HepG2 (cell line): ENCODE measurements around the gene VPS26A. TPM values are rescaled to one million over a fixed set of nuclear protein-coding genes. Genes with fewer than 3 reads are reported as not detected.

Experiments
- ATAC-seq: fragments of 200-7000 bp; cut with Tn5 transposase; 3 replicates; pipeline ENCODE4 v1.9.1; 2020; ENCODE audit warnings: mild to moderate bottlenecking, moderate library complexity
- BruUV-seq: library from RNA; stranded (reverse); fragments of 400-500 nt; replicated peaks from 2 replicates; lab custom pipeline; 2021; lab: Mats Ljungman, UMichigan
- CTCF ChIA-PET: fragments of 300-600 bp; formaldehyde crosslinking; extraction: SDS; loops from one replicate; lab custom pipeline; 2021; ENCODE audit warnings: low total read pairs, inconsistent platforms, low intra/inter-chr PET ratio; lab: Yijun Ruan, JAX
- POLR2A ChIA-PET: fragments of 350-600 bp; sonication (Branson Sonifier 250); formaldehyde crosslinking; loops from one replicate; lab custom pipeline; 2020; ENCODE audit warnings: antibody characterized with exemption, inconsistent platforms; lab: Yijun Ruan, JAX
- DNase-seq: peaks from one replicate; pipeline ENCODE4 v3.0.0-alpha.2; 2015; ENCODE audit warnings: low spot score
- FAIRE-seq: peaks from 3 replicates; lab custom pipeline; 2011; peaks lifted over from hg19 to GRCh38; lab: Jason Lieb, UNC
- H2AFZ ChIP-seq: one replicate; pipeline ENCODE4 v1.6.1; 2011; ENCODE audit warnings: low read length, inconsistent platforms
- H3K27ac ChIP-seq: fragments of 300-600 bp; 3 replicates; pipeline ENCODE4 v1.8.0; 2011; ENCODE audit warnings: mixed run types, mild to moderate bottlenecking, mixed read lengths, low read length, inconsistent platforms; ENCODE audit not compliant: insufficient read depth; ENCODE audit errors: extremely low read length
- H3K27me3 ChIP-seq, 2 experiments: fragments of 200-600 bp in 1 of 2; 2 replicates in 1 of 2; 3 replicates in 1 of 2; pipeline versions ENCODE4 v1.6.0 to v1.8.0; 2011; ENCODE audit warnings: low read length in 2 of 2, mild to moderate bottlenecking in 2 of 2, moderate library complexity in 2 of 2, inconsistent platforms in 1 of 2; ENCODE audit not compliant: insufficient read depth in 2 of 2, control insufficient read depth in 1 of 2
- H3K36me3 ChIP-seq, 2 experiments: fragments of 200-600 bp in 1 of 2; replicated peaks in 1 of 2; 2 replicates in 1 of 2; 3 replicates in 1 of 2; pipeline versions ENCODE4 v1.5.1 to v1.8.0; 2011; ENCODE audit warnings: low read length in 2 of 2, inconsistent platforms in 1 of 2; ENCODE audit not compliant: insufficient read depth in 2 of 2, control insufficient read depth in 1 of 2
- H3K4me1 ChIP-seq: 2 replicates; pipeline ENCODE4 v1.5.1; 2012; ENCODE audit warnings: low read length, inconsistent platforms; ENCODE audit not compliant: insufficient read depth
- H3K4me2 ChIP-seq: 2 replicates; pipeline ENCODE4 v1.6.0; 2011; ENCODE audit warnings: low read depth, low read length, inconsistent platforms
- H3K4me3 ChIP-seq, 3 experiments: fragments of 200-600 bp in 1 of 3; sonication (generic), shearing (Covaris generic) in 1 of 3; replicated peaks in 1 of 3; 2 replicates each; pipeline ENCODE4 v1.5.1; 2011 to 2016; ENCODE audit warnings: low read length in 3 of 3, inconsistent platforms in 2 of 3, low read depth in 2 of 3, mild to moderate bottlenecking in 2 of 3, control low read depth in 1 of 3, mixed read lengths in 1 of 3; ENCODE audit not compliant: insufficient read depth in 1 of 3
- H3K79me2 ChIP-seq: one replicate; pipeline ENCODE4 v1.6.1; 2011; ENCODE audit warnings: low read length, inconsistent platforms; ENCODE audit not compliant: insufficient read depth
- H3K9ac ChIP-seq: 2 replicates; pipeline ENCODE4 v1.6.0; 2011; ENCODE audit warnings: mild to moderate bottlenecking, low read depth, low read length, inconsistent platforms; ENCODE audit not compliant: insufficient read depth
- H3K9me3 ChIP-seq: 2 replicates; pipeline ENCODE4 v1.5.1; 2012; ENCODE audit warnings: mild to moderate bottlenecking, low read length
- H4K20me1 ChIP-seq: 2 replicates; pipeline ENCODE4 v1.6.0; 2011; ENCODE audit warnings: inconsistent platforms, mild to moderate bottlenecking, low read length, moderate library complexity; ENCODE audit not compliant: insufficient read depth
- GPN1 ChIP-seq: sonication (generic); formaldehyde crosslinking; IDR thresholded peaks from 2 replicates; pipeline ENCODE4 v1.5.1; 2020; ENCODE audit warnings: missing genetic modification reagents, borderline replicate concordance
- KLF13 ChIP-seq: sonication (generic); formaldehyde crosslinking; IDR thresholded peaks from 2 replicates; pipeline ENCODE4 v1.4.0; 2020; ENCODE audit warnings: mild to moderate bottlenecking, missing genetic modification reagents
- MBNL3 ChIP-seq: fragments of 250-450 bp; sonication (Bioruptor Pico); conservative IDR thresholded peaks from 2 replicates; pipeline ENCODE4 v1.8.0; 2022; ENCODE audit warnings: mild to moderate bottlenecking, inconsistent platforms
- MXI1 ChIP-seq: IDR thresholded peaks from 3 replicates; pipeline ENCODE4 v1.6.1; 2012; ENCODE audit warnings: low read depth, low read length, inconsistent platforms, borderline replicate concordance
- NFRKB ChIP-seq: fragments of 450-650 bp; IDR thresholded peaks from 2 replicates; pipeline ENCODE4 v1.6.1; 2017
- PAWR ChIP-seq: sonication (generic); formaldehyde crosslinking; IDR thresholded peaks from 2 replicates; pipeline ENCODE4 v1.4.0; 2020; ENCODE audit warnings: missing genetic modification reagents, mild to moderate bottlenecking, borderline replicate concordance
- SAFB2 ChIP-seq: sonication (generic); formaldehyde crosslinking; IDR thresholded peaks from 2 replicates; pipeline ENCODE4 v1.5.1; 2020; ENCODE audit warnings: missing genetic modification reagents, low read depth, mild to moderate bottlenecking, borderline replicate concordance
- SMARCC2 ChIP-seq: fragments of 450-650 bp; IDR thresholded peaks from 2 replicates; pipeline ENCODE4 v1.6.1; 2017; ENCODE audit warnings: antibody characterized with exemption, mild to moderate bottlenecking
- SRY ChIP-seq: sonication (generic); formaldehyde crosslinking; IDR thresholded peaks from 2 replicates; pipeline ENCODE4 v1.8.0; 2022; ENCODE audit warnings: mild to moderate bottlenecking, missing genetic modification reagents
- ZFP36 ChIP-seq: fragments of 150-350 bp; IDR thresholded peaks from 2 replicates; pipeline ENCODE4 v1.6.1; 2018; ENCODE audit warnings: borderline replicate concordance, low read length, low read depth; ENCODE audit not compliant: partially characterized antibody
- ZMYM3 ChIP-seq: sonication (generic); formaldehyde crosslinking; IDR thresholded peaks from 2 replicates; pipeline ENCODE4 v1.5.1; 2020; ENCODE audit warnings: mild to moderate bottlenecking, missing genetic modification reagents
- ZNF205 ChIP-seq: IDR thresholded peaks from 2 replicates; pipeline ENCODE4 v1.6.1; 2018; ENCODE audit warnings: missing biosample characterization, missing genetic modification reagents
- ZNF432 ChIP-seq: sonication (generic); formaldehyde crosslinking; IDR thresholded peaks from 2 replicates; pipeline ENCODE4 v1.5.0; 2020; ENCODE audit warnings: missing genetic modification reagents, mild to moderate bottlenecking, borderline replicate concordance
- ZNF460 ChIP-seq: sonication (generic); formaldehyde crosslinking; IDR thresholded peaks from 2 replicates; pipeline ENCODE4 v1.5.1; 2020; ENCODE audit warnings: missing genetic modification reagents, mild to moderate bottlenecking, borderline replicate concordance
- ZNF496 ChIP-seq: sonication (generic); formaldehyde crosslinking; IDR thresholded peaks from 2 replicates; pipeline ENCODE4 v1.8.1; 2023; ENCODE audit warnings: mild to moderate bottlenecking, moderate library complexity, missing genetic modification reagents; ENCODE audit not compliant: insufficient replicate concordance
- ZNF546 ChIP-seq: sonication (generic); formaldehyde crosslinking; conservative IDR thresholded peaks from 2 replicates; pipeline ENCODE4 v1.8.1; 2023; ENCODE audit warnings: mild to moderate bottlenecking, missing genetic modification reagents
- ZNF619 ChIP-seq: sonication (generic); formaldehyde crosslinking; IDR thresholded peaks from 2 replicates; pipeline ENCODE4 v1.4.0; 2020; ENCODE audit warnings: mild to moderate bottlenecking, missing genetic modification reagents
- ZNF629 ChIP-seq: sonication (generic); formaldehyde crosslinking; conservative IDR thresholded peaks from 2 replicates; pipeline ENCODE4 v1.5.0; 2020; ENCODE audit warnings: missing genetic modification reagents
- ZNF7 ChIP-seq: IDR thresholded peaks from 2 replicates; pipeline ENCODE4 v1.6.1; 2016; ENCODE audit warnings: missing biosample characterization, missing genetic modification reagents
- WGBS: methylation state at CpG from one replicate; pipeline ENCODE4 v1.1.6; 2017; ENCODE audit warnings: low lambda C conversion rate; 5-methylcytosine and 5-hydroxymethylcytosine counted together
- in situ Hi-C: cut with HindIII; loops from 2 replicates; pipeline ENCODE4 v1.10.0; 2017; ENCODE audit warnings: low pct_unique_long_range_greater_than_20kb; ENCODE audit not compliant: extremely low pct_ligation_motif_present
- intact Hi-C: fragments of 100-400 bp; cut with micrococcal nuclease; formaldehyde crosslinking; loops from one replicate; pipeline ENCODE4 v1.10.0; 2022; ENCODE audit not compliant: unreplicated experiment
- polyA plus RNA-seq, 8 experiments: library from polyadenylated mRNA; depleted of rRNA in 3 of 8; stranded (reverse) in 7 of 8; unstranded in 1 of 8; fragments of >200 nt; fragmentation: Illumina TruSeq in 4 of 8; extraction: Trizol in 4 of 8; gene quantifications; 2 replicates each; pipeline versions ENCODE4 v1.2.1 to v1.2.3, GENCODE V29; 2011 to 2016; ENCODE audit warnings: low read depth in 4 of 8, missing spikeins in 1 of 8, mixed read lengths in 1 of 8; ENCODE audit not compliant: insufficient read depth in 1 of 8
- total RNA-seq, 5 experiments: library from RNA; depleted of rRNA; stranded (reverse); fragments of >200 nt; fragmentation: Illumina TruSeq; extraction: Trizol; gene quantifications; 2 replicates each; pipeline ENCODE4 v1.2.3, GENCODE V29; 2016; ENCODE audit warnings: low read depth in 1 of 5
- TF ChIP-seq, protein P1 (sequence below): sonication (generic); formaldehyde crosslinking; IDR thresholded peaks from 2 replicates; pipeline ENCODE4 v1.5.0; 2020; ENCODE audit warnings: missing genetic modification reagents, mild to moderate bottlenecking, borderline replicate concordance
- TF ChIP-seq, protein P2 (sequence below): sonication (generic); formaldehyde crosslinking; IDR thresholded peaks from 2 replicates; pipeline ENCODE4 v1.8.0; 2023; ENCODE audit warnings: mild to moderate bottlenecking, missing genetic modification reagents

VPS26A gene
- total and polyA plus RNA-seq, 2 of the 13 experiments (the other 11 are each of a cell fraction or from before 2014, with no cell fraction given): 12.9 to 32.6 TPM

DNA sequence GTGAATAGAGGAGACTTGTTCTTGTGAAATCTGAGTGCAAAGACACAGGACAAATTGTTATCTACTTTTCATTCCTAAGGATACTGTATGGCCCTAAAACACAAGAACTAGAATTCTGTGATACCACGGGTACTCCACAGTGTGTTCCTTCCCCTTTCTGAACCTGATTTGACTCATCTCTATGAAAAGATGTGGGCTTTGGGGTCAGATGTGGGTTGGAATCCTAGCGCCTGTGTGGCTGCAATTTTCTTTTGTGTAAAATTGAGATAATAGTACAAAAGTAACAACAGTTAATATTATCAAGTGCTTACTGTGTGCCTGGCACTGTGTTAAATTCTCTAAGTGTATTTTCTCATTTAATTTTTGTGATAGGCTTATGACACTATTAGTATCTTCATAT is 27.9 kb upstream of the VPS26A start:
- 46% methylated on average over 2 of the region's 2 CpGs for WGBS
- DNase-seq: no peak
- Histone ChIP-seq H3K4me3 (no peak overlapping the region), H3K79me2 (no peaks in the 10 kb centered on the region), H3K9me3 (no peaks in the 10 kb centered on the region), H3K27me3 (no peaks in the 10 kb centered on the region), H2AFZ (no peak overlapping the region), H4K20me1 (no peaks in the 10 kb centered on the region), H3K9ac (no peak overlapping the region), H3K36me3 (no peaks in the 10 kb centered on the region), H3K27ac (no peak overlapping the region), H3K4me1 (0 out of 2 replicates have a peak, but pooled peaks cover 5% of the 10 kb centered on the region), H3K4me2 (no peak overlapping the region)
- TF ChIP-seq SAFB2 (CRISPR knock-in tag): no peak
- no peak for TF ChIP-seq GPN1
- TF ChIP-seq ZFP36: no peak
- TF ChIP-seq ZNF205 (CRISPR knock-in tag): no peak
- no peak for TF ChIP-seq ZNF496 (CRISPR knock-in tag)
- ATAC-seq: no peak
- in situ Hi-C loops (no loop called here), intact Hi-C loops (no loop called here)
- BruUV-seq: no TSS peak
- no peak for FAIRE-seq
- ChIA-PET POLR2A (no interaction called here), CTCF (no interaction called here)

GRCh38 chr10:69097729-69098128 is 26.2 kb upstream of the VPS26A start:
- WGBS: 37% methylated on average over 4 of the region's 4 CpGs
- in situ Hi-C loops (no loop called here), intact Hi-C loops (no loop called here)
- ATAC-seq: no peak
- Histone ChIP-seq H3K36me3 (no peaks in the 10 kb centered on the region), H3K4me3 (no peak overlapping the region), H2AFZ (no peak overlapping the region), H3K9ac (no peak overlapping the region), H3K9me3 (no peaks in the 10 kb centered on the region), H3K4me2 (no peak overlapping the region), H3K79me2 (no peaks in the 10 kb centered on the region), H3K27me3 (peaks cover 0 to 7% of the 10 kb centered on the region in 2 experiments; a peak in 1 of 5 replicates), H3K27ac (no peak overlapping the region), H3K4me1 (no peaks in the 10 kb centered on the region), H4K20me1 (no peaks in the 10 kb centered on the region)
- POLR2A ChIA-PET: no interaction called here
- DNase-seq: no peak
- BruUV-seq: no TSS peak
- CTCF ChIA-PET: no interaction called here
- FAIRE-seq: no peak
- no peak for TF ChIP-seq ZMYM3 (CRISPR knock-in tag)
- no peak for TF ChIP-seq NFRKB
- TF ChIP-seq, protein P1, sequence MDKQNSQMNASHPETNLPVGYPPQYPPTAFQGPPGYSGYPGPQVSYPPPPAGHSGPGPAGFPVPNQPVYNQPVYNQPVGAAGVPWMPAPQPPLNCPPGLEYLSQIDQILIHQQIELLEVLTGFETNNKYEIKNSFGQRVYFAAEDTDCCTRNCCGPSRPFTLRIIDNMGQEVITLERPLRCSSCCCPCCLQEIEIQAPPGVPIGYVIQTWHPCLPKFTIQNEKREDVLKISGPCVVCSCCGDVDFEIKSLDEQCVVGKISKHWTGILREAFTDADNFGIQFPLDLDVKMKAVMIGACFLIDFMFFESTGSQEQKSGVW: no peak
- TF ChIP-seq ZNF432 (CRISPR knock-in tag): no peak
- TF ChIP-seq, protein P2, sequence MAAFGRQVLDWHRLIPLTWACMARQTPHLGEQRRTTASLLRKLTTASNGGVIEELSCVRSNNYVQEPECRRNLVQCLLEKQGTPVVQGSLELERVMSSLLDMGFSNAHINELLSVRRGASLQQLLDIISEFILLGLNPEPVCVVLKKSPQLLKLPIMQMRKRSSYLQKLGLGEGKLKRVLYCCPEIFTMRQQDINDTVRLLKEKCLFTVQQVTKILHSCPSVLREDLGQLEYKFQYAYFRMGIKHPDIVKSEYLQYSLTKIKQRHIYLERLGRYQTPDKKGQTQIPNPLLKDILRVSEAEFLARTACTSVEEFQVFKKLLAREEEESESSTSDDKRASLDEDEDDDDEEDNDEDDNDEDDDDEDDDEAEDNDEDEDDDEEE (CRISPR knock-in tag): no peak
- no peak for TF ChIP-seq ZNF546 (CRISPR knock-in tag)
- TF ChIP-seq ZNF619 (CRISPR knock-in tag): no peak
- no peak for TF ChIP-seq KLF13 (CRISPR knock-in tag)
- no peak for TF ChIP-seq PAWR (CRISPR knock-in tag)
- TF ChIP-seq SMARCC2: no peak
- TF ChIP-seq MXI1: no peak
- TF ChIP-seq ZNF629 (CRISPR knock-in tag): no peak
- TF ChIP-seq SRY: no peak
- TF ChIP-seq MBNL3 (CRISPR knock-in tag): no peak
- no peak for TF ChIP-seq ZNF460 (CRISPR knock-in tag)
- no peak for TF ChIP-seq ZNF7 (CRISPR knock-in tag)
